Measurements from ENCODE around the gene ASCL2. TPM values are rescaled to one million over a fixed set of nuclear protein-coding genes. Genes with fewer than 3 reads are reported as not detected.

ASCL2 gene
- total RNA-seq, 4 donors from 2014 or later: 1.0 to 1.6 (median 1.5) TPM; not detected in 1

DNA sequence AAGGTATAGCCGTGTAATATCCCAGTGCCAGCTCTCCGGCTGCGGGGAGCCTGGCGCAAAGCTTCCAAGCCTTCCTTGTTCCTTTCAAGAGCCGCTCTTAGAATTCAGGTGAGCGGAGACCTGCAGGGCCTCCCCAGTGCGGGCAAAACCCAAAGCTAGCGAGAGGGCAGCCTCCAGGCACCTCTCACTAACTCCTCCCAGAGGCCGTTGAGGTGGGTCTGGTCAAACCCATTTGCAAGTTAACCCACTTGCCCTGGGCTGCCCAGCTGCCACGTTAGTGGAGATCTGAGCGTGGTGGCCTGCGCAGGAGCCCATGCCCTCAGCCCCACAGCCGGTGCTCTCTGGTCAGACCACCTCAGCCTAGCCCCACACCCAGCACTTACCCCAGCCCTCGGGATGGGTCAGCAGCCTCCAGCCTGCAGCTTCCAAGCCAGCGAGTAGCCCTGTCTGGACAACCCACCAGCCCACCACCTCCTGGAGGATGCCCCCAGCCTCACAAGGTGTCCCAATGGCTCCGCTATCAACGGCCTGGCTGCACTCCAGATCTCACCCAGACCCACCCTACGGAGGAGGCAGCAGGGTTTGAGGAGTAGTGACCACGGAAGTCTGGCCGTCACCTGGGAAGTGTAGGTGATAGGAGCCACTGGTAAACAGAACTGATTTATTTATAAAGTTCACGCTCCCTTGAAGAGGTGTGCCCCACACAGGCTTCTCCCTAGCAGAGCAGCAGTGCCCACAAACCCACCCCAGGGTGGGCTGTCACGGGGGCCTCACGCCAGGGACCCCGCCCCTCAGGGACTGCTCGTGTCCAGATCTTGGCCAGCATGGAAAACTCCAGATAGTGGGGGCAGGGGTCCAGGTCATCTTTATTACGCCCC is 2.3 kb downstream of the ASCL2 start:
- Histone ChIP-seq H3K27ac (peak overlapping the region in 1 of 2 donors; percentile 70), H3K9me3 (no peaks in the 10 kb centered on the region), H3K27me3 (no peaks in the 10 kb centered on the region), H3K4me1 (peaks cover 0 to 21% of the 10 kb centered on the region in 2 donors), H3K4me3 (peak overlapping the region in 1 of 2 donors; percentile 44), H3K36me3 (no peaks in the 10 kb centered on the region)
- intact Hi-C loops (cut with DNase I; ENCODE audit: low total_unique reads): no loop called here
- peak in 1 of 2 donors; percentile 17 for DNase-seq
- TF ChIP-seq CTCF (IDR thresholded peaks at IDR 0.05) (no peak), POLR2A (IDR thresholded peaks at IDR 0.05) (no peak)

DNA sequence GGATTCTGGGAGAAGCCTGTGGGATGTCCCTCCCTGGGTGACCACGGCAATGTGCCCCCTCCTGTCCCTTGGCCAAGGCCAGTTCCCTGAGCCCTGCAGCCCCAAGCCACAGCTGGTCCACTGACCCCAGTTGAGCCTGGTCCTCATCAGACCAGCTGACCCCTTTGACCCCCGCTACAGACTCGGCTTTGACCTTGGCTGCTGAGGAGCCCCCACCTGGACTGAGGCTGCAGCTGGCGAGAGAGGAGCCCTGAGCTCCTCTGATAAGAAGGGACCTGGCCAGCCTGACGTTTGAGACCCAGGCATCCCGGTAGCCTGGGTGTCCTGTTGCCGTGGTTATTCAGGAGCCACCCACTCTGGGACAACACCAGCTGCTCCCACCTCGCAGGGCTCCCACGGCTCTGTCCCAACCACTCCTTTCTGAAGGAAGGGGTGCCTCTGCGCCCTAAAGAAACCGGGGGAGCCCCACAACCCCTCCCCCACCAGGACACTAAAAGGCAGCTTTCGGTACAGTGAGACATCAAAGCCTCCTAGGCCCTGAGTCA is 3.0 kb downstream of the ASCL2 start:
- peaks cover 0 to 21% of the 10 kb centered on the region in 2 donors for H3K4me1 ChIP-seq
- no peaks in the 10 kb centered on the region for H3K9me3 ChIP-seq
- intact Hi-C loops (cut with DNase I; ENCODE audit: low total_unique reads): no loop called here
- no peak overlapping the region for H3K4me3 ChIP-seq
- DNase-seq: peak in 1 of 2 donors; percentile 11
- H3K36me3 ChIP-seq: no peaks in the 10 kb centered on the region
- no peak overlapping the region for H3K27ac ChIP-seq
- H3K27me3 ChIP-seq: no peaks in the 10 kb centered on the region
- TF ChIP-seq CTCF (IDR thresholded peaks at IDR 0.05) (no peak), POLR2A (IDR thresholded peaks at IDR 0.05) (no peak)

GRCh38 chr11:2266586-2267305 is 3.6 kb downstream of the ASCL2 start:
- intact Hi-C loops (cut with DNase I; ENCODE audit: low total_unique reads): no loop called here
- H3K4me1 ChIP-seq: peaks cover 0 to 21% of the 10 kb centered on the region in 2 donors
- DNase-seq: no peak
- H3K27ac ChIP-seq: no peak overlapping the region
- no peaks in the 10 kb centered on the region for H3K36me3 ChIP-seq
- H3K4me3 ChIP-seq: no peak overlapping the region
- TF ChIP-seq CTCF (IDR thresholded peaks at IDR 0.05): no peak
- TF ChIP-seq POLR2A (IDR thresholded peaks at IDR 0.05): no peak
- no peaks in the 10 kb centered on the region for H3K9me3 ChIP-seq
- no peaks in the 10 kb centered on the region for H3K27me3 ChIP-seq

GRCh38 chr11:2265854-2266585 is 4.4 kb downstream of the ASCL2 start:
- no peak overlapping the region for H3K4me3 ChIP-seq
- DNase-seq: no peak
- no peaks in the 10 kb centered on the region for H3K9me3 ChIP-seq
- H3K4me1 ChIP-seq: peaks cover 0 to 19% of the 10 kb centered on the region in 2 donors
- no peaks in the 10 kb centered on the region for H3K36me3 ChIP-seq
- H3K27ac ChIP-seq: no peak overlapping the region
- intact Hi-C loops (cut with DNase I; ENCODE audit: low total_unique reads): no loop called here
- no peak for TF ChIP-seq CTCF (IDR thresholded peaks at IDR 0.05)
- TF ChIP-seq POLR2A (IDR thresholded peaks at IDR 0.05): no peak
- no peaks in the 10 kb centered on the region for H3K27me3 ChIP-seq

All from uterus (tissue), 4 donors.